Glutamatergic neuron (in vitro differentiated cells): Measurements from ENCODE around the gene EDN3. TPM values are rescaled to one million over a fixed set of nuclear protein-coding genes. Genes with fewer than 3 reads are reported as not detected.

Source experiments
- DNase-seq: peaks from one replicate; pipeline ENCODE4 v3.0.0; 2022
- H3K27ac Mint-ChIP-seq: one replicate; pipeline ENCODE4 v1.8.0; 2020; ENCODE audit warnings: mild to moderate bottlenecking, mixed read lengths, inconsistent platforms; ENCODE audit not compliant: unreplicated experiment
- H3K27me3 Mint-ChIP-seq: one replicate; pipeline ENCODE4 v1.8.0; 2020; ENCODE audit warnings: mild to moderate bottlenecking, moderate library complexity, mixed read lengths, inconsistent platforms; ENCODE audit not compliant: unreplicated experiment
- H3K36me3 Mint-ChIP-seq: one replicate; pipeline ENCODE4 v1.8.0; 2020; ENCODE audit warnings: mild to moderate bottlenecking, mixed read lengths, inconsistent platforms; ENCODE audit not compliant: unreplicated experiment
- H3K4me1 Mint-ChIP-seq: one replicate; pipeline ENCODE4 v1.8.0; 2020; ENCODE audit warnings: mild to moderate bottlenecking, low read depth, mixed read lengths, inconsistent platforms; ENCODE audit not compliant: unreplicated experiment
- H3K4me3 Mint-ChIP-seq: one replicate; pipeline ENCODE4 v1.8.0; 2020; ENCODE audit warnings: mild to moderate bottlenecking, mixed read lengths, inconsistent platforms; ENCODE audit not compliant: unreplicated experiment
- H3K9me3 Mint-ChIP-seq: one replicate; pipeline ENCODE4 v1.8.0; 2020; ENCODE audit warnings: mild to moderate bottlenecking, moderate library complexity, mixed read lengths, inconsistent platforms; ENCODE audit not compliant: unreplicated experiment
- CTCF ChIP-seq: fragments of 200-600 bp; sonication (generic); IDR thresholded peaks from one replicate; pipeline ENCODE4 v1.5.0; 2021; ENCODE audit not compliant: partially characterized antibody, unreplicated experiment
- total RNA-seq: library from RNA; stranded (reverse); fragmentation: NEBNext Ultra II Directional; extraction: Animal tissue kit (Norgen Biotek cat#: 25700); gene quantifications from one replicate; pipeline ENCODE4 v1.2.1, GENCODE V29; 2021; ENCODE audit not compliant: unreplicated experiment

Gene EDN3
- total RNA-seq, 1 donor from 2014 or later, result not detected

DNA sequence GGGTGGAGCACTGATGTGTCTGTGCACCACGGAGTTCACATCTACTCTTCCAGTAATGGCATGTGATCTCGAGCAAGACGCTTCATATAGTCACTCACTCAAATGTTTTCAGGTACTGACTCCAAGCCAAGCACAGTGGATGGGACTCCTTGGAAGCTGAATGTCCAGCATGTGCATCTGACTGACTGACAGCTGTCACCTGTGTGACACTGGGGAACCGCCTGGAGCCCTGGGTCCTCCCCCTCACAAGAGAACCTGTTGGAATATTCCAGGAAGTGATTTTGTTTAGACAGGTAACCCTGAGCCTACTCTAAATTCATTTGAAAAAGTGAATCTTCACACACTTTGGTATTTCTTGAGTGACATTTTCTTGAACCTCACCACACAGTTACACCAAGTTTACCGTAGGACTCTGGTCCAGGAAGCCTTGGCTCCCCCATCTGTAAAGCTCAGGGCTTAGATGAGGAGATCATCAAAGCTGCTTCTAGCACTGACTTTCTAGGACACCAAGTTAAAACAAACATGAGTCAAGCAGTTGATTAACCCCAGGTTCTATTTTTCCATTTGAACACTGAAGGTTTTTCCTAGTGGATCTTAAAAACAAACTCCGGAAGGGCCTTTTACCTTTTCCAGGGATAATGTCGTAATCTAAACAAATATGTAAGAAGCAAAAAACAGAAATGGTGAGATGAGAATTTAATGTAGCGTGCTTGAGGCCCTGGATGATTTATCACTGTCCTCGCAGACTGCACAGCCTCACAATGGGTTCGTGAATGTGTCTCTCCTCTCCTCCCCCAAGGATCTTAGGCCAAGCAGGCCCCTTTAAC is 50.1 kb downstream of the EDN3 start:
- DNase-seq, result no peak
- Mint-ChIP-seq H3K27ac (no peak overlapping the region), H3K4me3 (no peak overlapping the region), H3K4me1 (no peaks in the 10 kb centered on the region), H3K36me3 (peaks cover 6% of the 10 kb centered on the region), H3K27me3 (no peaks in the 10 kb centered on the region), H3K9me3 (no peaks in the 10 kb centered on the region)
- no peak for TF ChIP-seq CTCF

GRCh38 chr20:59351157-59352040 is 51.0 kb downstream of the EDN3 start:
- Mint-ChIP-seq H3K27ac (no peak overlapping the region), H3K27me3 (no peaks in the 10 kb centered on the region), H3K9me3 (no peaks in the 10 kb centered on the region), H3K36me3 (peaks cover 6% of the 10 kb centered on the region), H3K4me1 (no peaks in the 10 kb centered on the region), H3K4me3 (no peak overlapping the region)
- TF ChIP-seq CTCF, result no peak
- DNase-seq, result no peak

- Mint-ChIP-seq H3K27ac (no peak overlapping the region), H3K36me3 (peaks cover under 1% of the 10 kb centered on the region), H3K4me3 (no peak overlapping the region), H3K27me3 (no peaks in the 10 kb centered on the region), H3K4me1 (no peaks in the 10 kb centered on the region), H3K9me3 (no peaks in the 10 kb centered on the region)
- no peak for TF ChIP-seq CTCF
- no peak for DNase-seq
These were observed 52.1 kb downstream of the EDN3 start for GRCh38 chr20:59352541-59352940.

- Mint-ChIP-seq H3K4me1 (no peaks in the 10 kb centered on the region), H3K4me3 (no peak overlapping the region), H3K36me3 (no peaks in the 10 kb centered on the region), H3K9me3 (no peaks in the 10 kb centered on the region), H3K27me3 (no peaks in the 10 kb centered on the region), H3K27ac (no peak overlapping the region)
- TF ChIP-seq CTCF, result no peak
- no peak for DNase-seq
These were observed 52.6 kb downstream of the EDN3 start for GRCh38 chr20:59352990-59353389.
